Thyroid gland (tissue), 4 donors: ENCODE results near the gene TFB1M. TPM values are rescaled to one million over a fixed set of nuclear protein-coding genes. Genes with fewer than 3 reads are reported as not detected.

Source experiments
- DNase-seq, 2 donors: peaks; one replicate each; pipeline ENCODE4 v3.0.0-alpha.2; 2019
- H3K27ac ChIP-seq, 3 donors: fragments of 200-600 bp; sonication (generic); 1 replicate in 2 of 3; 2 replicates in 1 of 3; pipeline ENCODE4 v1.5.1; 2016 to 2019; ENCODE audit warnings: mild to moderate bottlenecking in 1 of 3, moderate library complexity in 1 of 3
- H3K27me3 ChIP-seq: fragments of 200-600 bp; sonication (generic); one replicate; pipeline ENCODE4 v1.5.1; 2019
- H3K36me3 ChIP-seq, 2 donors: fragments of 200-600 bp; sonication (generic); one replicate each; pipeline ENCODE4 v1.5.1; 2016 to 2019
- H3K4me1 ChIP-seq, 2 donors: fragments of 200-600 bp; sonication (generic); one replicate each; pipeline ENCODE4 v1.5.1; 2017 to 2019
- H3K4me3 ChIP-seq, 3 donors: fragments of 200-600 bp; sonication (generic); replicated peaks in 1 of 3; 1 replicate in 2 of 3; 2 replicates in 1 of 3; pipeline ENCODE4 v1.5.1; 2016; ENCODE audit warnings: mild to moderate bottlenecking in 1 of 3
- H3K9me3 ChIP-seq: fragments of 200-600 bp; sonication (generic); one replicate; pipeline ENCODE4 v1.5.1; 2017
- POLR2A ChIP-seq, 2 donors: fragments of 450-650 bp; IDR thresholded peaks; one replicate each; pipeline ENCODE4 v1.6.1; 2017; ENCODE audit warnings: antibody characterized with exemption in 2 of 2, mild to moderate bottlenecking in 2 of 2, moderate library complexity in 1 of 2
- WGBS, 2 donors: methylation state at CpG; one replicate each; pipeline ENCODE4 v1.1.5; 2017; 5-methylcytosine and 5-hydroxymethylcytosine counted together
- intact Hi-C: fragments of 100-400 bp; cut with DNase I; formaldehyde crosslinking; loops from one replicate; pipeline ENCODE4 v1.15.1; 2023
- total RNA-seq, 4 donors: library from RNA; depleted of rRNA; stranded (reverse); fragments of >200 nt; gene quantifications; one replicate each; pipeline ENCODE4 v1.2.3, GENCODE V29; 2016
- TF ChIP-seq, protein P1 (sequence below), 6 experiments: fragments of 200-600 bp in 3 of 6; fragments of 450-650 bp in 3 of 6; sonication (generic) in 3 of 6; IDR thresholded peaks; one replicate each; pipeline ENCODE4 v1.5.1; 2016 to 2019; ENCODE audit warnings: antibody characterized with exemption in 6 of 6, mild to moderate bottlenecking in 2 of 6, inconsistent platforms in 1 of 6, moderate library complexity in 1 of 6

TFB1M gene
- total RNA-seq, 4 donors from 2014 or later: 13.9 to 28.1 (median 21.2) TPM

DNA sequence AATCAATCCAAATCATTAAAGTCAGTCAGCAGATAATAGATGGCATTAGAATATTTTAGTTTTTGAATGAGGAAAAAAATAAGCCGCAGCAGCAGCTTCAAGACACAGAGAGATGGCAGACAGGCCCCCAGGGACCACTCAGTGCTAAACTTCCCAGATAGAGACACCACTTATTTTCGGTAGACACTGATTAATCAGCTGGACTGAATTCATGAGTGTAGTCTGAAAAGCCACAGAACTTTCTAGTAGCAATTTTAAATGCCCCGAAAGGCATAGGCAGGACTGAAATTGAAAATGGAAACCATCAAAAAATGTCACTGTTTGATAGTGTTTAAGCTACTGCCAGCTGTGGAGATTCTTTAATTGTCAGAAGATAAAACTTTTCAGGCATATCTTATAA, 53.6 kb downstream of the TFB1M start:
- Histone ChIP-seq H3K9me3 (no peaks in the 10 kb centered on the region), H3K4me3 (no peak overlapping the region), H3K4me1 (peaks cover 0 to 10% of the 10 kb centered on the region in 2 donors), H3K27ac (no peak overlapping the region), H3K27me3 (no peaks in the 10 kb centered on the region), H3K36me3 (peaks cover 9 to 15% of the 10 kb centered on the region in 2 donors)
- intact Hi-C loops: no loop called here
- TF ChIP-seq, protein P1, sequence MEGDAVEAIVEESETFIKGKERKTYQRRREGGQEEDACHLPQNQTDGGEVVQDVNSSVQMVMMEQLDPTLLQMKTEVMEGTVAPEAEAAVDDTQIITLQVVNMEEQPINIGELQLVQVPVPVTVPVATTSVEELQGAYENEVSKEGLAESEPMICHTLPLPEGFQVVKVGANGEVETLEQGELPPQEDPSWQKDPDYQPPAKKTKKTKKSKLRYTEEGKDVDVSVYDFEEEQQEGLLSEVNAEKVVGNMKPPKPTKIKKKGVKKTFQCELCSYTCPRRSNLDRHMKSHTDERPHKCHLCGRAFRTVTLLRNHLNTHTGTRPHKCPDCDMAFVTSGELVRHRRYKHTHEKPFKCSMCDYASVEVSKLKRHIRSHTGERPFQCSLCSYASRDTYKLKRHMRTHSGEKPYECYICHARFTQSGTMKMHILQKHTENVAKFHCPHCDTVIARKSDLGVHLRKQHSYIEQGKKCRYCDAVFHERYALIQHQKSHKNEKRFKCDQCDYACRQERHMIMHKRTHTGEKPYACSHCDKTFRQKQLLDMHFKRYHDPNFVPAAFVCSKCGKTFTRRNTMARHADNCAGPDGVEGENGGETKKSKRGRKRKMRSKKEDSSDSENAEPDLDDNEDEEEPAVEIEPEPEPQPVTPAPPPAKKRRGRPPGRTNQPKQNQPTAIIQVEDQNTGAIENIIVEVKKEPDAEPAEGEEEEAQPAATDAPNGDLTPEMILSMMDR (IDR thresholded peaks at IDR 0.05): no peak
- TF ChIP-seq POLR2A (IDR thresholded peaks at IDR 0.05): no peak
- no peak for DNase-seq
- 84 to 87% methylated on average over 3 of the region's 3 CpGs for WGBS, 2 donors

- Histone ChIP-seq H3K27ac (no peak overlapping the region), H3K4me1 (peaks cover 0 to 8% of the 10 kb centered on the region in 2 donors), H3K9me3 (no peaks in the 10 kb centered on the region), H3K4me3 (no peak overlapping the region), H3K36me3 (peaks cover 9 to 15% of the 10 kb centered on the region in 2 donors), H3K27me3 (no peaks in the 10 kb centered on the region)
- WGBS, 2 donors: 83 to 89% methylated on average over 5 of the region's 5 CpGs
- TF ChIP-seq POLR2A (IDR thresholded peaks at IDR 0.05): no peak
- TF ChIP-seq, protein P1 (IDR thresholded peaks at IDR 0.05): no peak
- intact Hi-C loops: loop anchor here (10.0 kb wide), 1 partner anchor 335 kb away; no protein-coding TSS in a partner anchor
- DNase-seq: no peak
Observed at GRCh38 chr6:155259897-155260296, 54.4 kb downstream of the TFB1M start.

- no peak for TF ChIP-seq POLR2A (IDR thresholded peaks at IDR 0.05)
- TF ChIP-seq, protein P1 (IDR thresholded peaks at IDR 0.05): no peak
- no peak overlapping the region for H3K27ac ChIP-seq
- peaks cover 9 to 15% of the 10 kb centered on the region in 2 donors for H3K36me3 ChIP-seq
- intact Hi-C loops: loop anchor here (10.0 kb wide), 1 partner anchor 334 kb away; no protein-coding TSS in a partner anchor
- H3K4me3 ChIP-seq: no peak overlapping the region
- WGBS, 2 donors: 87 to 88% methylated on average over 3 of the region's 3 CpGs
- H3K27me3 ChIP-seq: no peaks in the 10 kb centered on the region
- no peak for DNase-seq
- H3K4me1 ChIP-seq: peaks cover 0 to 6% of the 10 kb centered on the region in 2 donors
- H3K9me3 ChIP-seq: no peaks in the 10 kb centered on the region
Observed at GRCh38 chr6:155259204-155259603, 55.1 kb downstream of the TFB1M start.

DNA sequence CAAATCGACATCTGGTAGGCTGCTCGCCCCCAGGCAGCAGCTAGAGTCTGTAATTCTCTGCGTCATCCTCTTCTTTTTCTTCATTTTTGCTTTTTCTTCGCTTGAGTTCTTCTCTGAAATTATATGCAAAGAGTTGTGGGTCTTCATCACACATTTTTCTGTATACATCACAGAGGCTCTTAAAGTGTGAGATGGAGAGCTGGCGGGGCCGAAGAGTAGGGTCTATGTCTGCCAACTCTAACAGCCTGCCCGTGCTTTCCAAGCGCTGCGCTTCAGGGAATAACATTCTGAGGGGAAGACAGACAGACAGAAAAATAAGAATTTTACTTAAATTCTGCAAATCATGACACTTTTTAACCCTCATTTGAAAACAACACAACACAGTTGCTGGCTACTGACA, 56.5 kb downstream of the TFB1M start:
- Histone ChIP-seq H3K4me1 (peaks cover 5 to 20% of the 10 kb centered on the region in 2 donors), H3K9me3 (no peaks in the 10 kb centered on the region), H3K4me3 (no peak overlapping the region), H3K36me3 (peaks cover 9 to 15% of the 10 kb centered on the region in 2 donors), H3K27ac (no peak overlapping the region), H3K27me3 (no peaks in the 10 kb centered on the region)
- no peak for TF ChIP-seq POLR2A (IDR thresholded peaks at IDR 0.05)
- TF ChIP-seq, protein P1 (IDR thresholded peaks at IDR 0.05): no peak
- DNase-seq: no peak
- intact Hi-C loops: loop anchor here (10.0 kb wide), 1 partner anchor 333 kb away; no protein-coding TSS in a partner anchor
- WGBS, 2 donors: 93 to 95% methylated on average over 9 of the region's 9 CpGs

GRCh38 chr6:155256122-155256795, 58.0 kb downstream of the TFB1M start:
- Histone ChIP-seq H3K27me3 (no peaks in the 10 kb centered on the region), H3K4me3 (no peak overlapping the region), H3K36me3 (peaks cover 9 to 15% of the 10 kb centered on the region in 2 donors), H3K9me3 (no peaks in the 10 kb centered on the region), H3K4me1 (peaks cover 6 to 17% of the 10 kb centered on the region in 2 donors), H3K27ac (no peak overlapping the region)
- intact Hi-C loops: loop anchor here (10.0 kb wide), 1 partner anchor 331 kb away; no protein-coding TSS in a partner anchor
- no peak for TF ChIP-seq POLR2A (IDR thresholded peaks at IDR 0.05)
- TF ChIP-seq, protein P1 (IDR thresholded peaks at IDR 0.05): no peak
- 82 to 88% methylated on average over 11 to 12 of the region's 13 CpGs for WGBS, 2 donors
- DNase-seq: no peak
